ENCODE measurements around the gene TLE7.

TLE7 gene

DNA sequence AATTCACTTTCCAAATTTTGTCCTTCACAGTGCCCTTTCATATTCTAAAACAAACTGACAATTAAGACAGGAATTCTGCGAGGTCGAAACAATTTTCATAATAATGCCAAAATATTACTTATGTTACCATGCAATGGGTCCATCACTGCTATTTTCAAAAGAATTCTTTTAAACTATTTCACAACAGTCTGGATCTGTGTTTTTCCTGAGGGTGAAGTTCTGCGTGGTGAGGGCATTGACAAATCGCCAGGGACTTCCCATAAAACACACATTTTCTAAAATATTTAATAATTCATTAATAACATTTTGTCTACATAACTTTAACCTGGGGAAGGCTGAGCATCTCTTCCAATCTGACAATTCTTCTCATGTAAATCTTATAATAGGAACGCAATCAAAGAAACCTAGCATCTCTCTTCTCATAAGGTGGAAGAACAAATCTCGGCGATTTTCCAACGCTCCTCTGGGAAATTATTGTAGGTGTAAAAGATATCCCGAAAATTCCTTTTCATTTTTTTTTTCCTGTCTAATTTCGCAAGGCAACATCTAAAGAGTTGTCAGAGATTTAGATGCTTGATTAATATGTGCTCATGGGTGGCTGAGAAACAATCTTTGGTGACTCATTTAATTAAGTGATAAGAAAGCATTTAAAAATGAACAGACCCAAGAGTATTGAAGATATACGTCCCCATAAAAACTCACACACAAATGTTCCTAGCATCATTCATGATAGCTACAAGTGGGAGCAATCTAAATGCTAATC lies 41.9 kb downstream of the TLE7 start:
- no peak for TF ChIP-seq POLR2AphosphoS5 (IDR thresholded peaks at IDR 0.05; ENCODE audit: low read depth, low read length)
- TF ChIP-seq TAF1 (IDR thresholded peaks at IDR 0.05; ENCODE audit: low read depth, low read length): no peak
- TF ChIP-seq POU2F2 (IDR thresholded peaks at IDR 0.05; ENCODE audit: low read depth, low read length): no peak
- TF ChIP-seq SPI1 (IDR thresholded peaks at IDR 0.05; ENCODE audit: low read depth, low read length): no peak
- TF ChIP-seq PAX5 (IDR thresholded peaks at IDR 0.05; ENCODE audit: insufficient read depth, low read length, severe bottlenecking): no peak
- no peak for TF ChIP-seq POLR2A (IDR thresholded peaks at IDR 0.05; ENCODE audit: low read depth, low read length)
- FAIRE-seq (no peak), DNase-seq (ENCODE audit: insufficient read length, low spot score) (no peak)

- no peak for TF ChIP-seq POLR2AphosphoS5 (IDR thresholded peaks at IDR 0.05; ENCODE audit: low read depth, low read length)
- no peak for TF ChIP-seq POU2F2 (IDR thresholded peaks at IDR 0.05; ENCODE audit: low read depth, low read length)
- no peak for TF ChIP-seq TAF1 (IDR thresholded peaks at IDR 0.05; ENCODE audit: low read depth, low read length)
- TF ChIP-seq SPI1 (IDR thresholded peaks at IDR 0.05; ENCODE audit: low read depth, low read length): no peak
- TF ChIP-seq PAX5 (IDR thresholded peaks at IDR 0.05; ENCODE audit: insufficient read depth, low read length, severe bottlenecking): no peak
- no peak for TF ChIP-seq POLR2A (IDR thresholded peaks at IDR 0.05; ENCODE audit: low read depth, low read length)
- FAIRE-seq (no peak), DNase-seq (ENCODE audit: insufficient read length, low spot score) (no peak)
Measured at GRCh38 chr16:71396594-71396993, 45.3 kb downstream of the TLE7 start.

- no peak for DNase-seq (ENCODE audit: insufficient read length, low spot score)
- no peak for FAIRE-seq
- TF ChIP-seq TAF1 (IDR thresholded peaks at IDR 0.05; ENCODE audit: low read depth, low read length) (no peak), SPI1 (IDR thresholded peaks at IDR 0.05; ENCODE audit: low read depth, low read length) (no peak), POLR2A (IDR thresholded peaks at IDR 0.05; ENCODE audit: low read depth, low read length) (no peak), POU2F2 (IDR thresholded peaks at IDR 0.05; ENCODE audit: low read depth, low read length) (no peak), POLR2AphosphoS5 (IDR thresholded peaks at IDR 0.05; ENCODE audit: low read depth, low read length) (no peak), PAX5 (IDR thresholded peaks at IDR 0.05; ENCODE audit: insufficient read depth, low read length, severe bottlenecking) (no peak)
Measured at GRCh38 chr16:71389330-71389729, 52.5 kb downstream of the TLE7 start.

DNA sequence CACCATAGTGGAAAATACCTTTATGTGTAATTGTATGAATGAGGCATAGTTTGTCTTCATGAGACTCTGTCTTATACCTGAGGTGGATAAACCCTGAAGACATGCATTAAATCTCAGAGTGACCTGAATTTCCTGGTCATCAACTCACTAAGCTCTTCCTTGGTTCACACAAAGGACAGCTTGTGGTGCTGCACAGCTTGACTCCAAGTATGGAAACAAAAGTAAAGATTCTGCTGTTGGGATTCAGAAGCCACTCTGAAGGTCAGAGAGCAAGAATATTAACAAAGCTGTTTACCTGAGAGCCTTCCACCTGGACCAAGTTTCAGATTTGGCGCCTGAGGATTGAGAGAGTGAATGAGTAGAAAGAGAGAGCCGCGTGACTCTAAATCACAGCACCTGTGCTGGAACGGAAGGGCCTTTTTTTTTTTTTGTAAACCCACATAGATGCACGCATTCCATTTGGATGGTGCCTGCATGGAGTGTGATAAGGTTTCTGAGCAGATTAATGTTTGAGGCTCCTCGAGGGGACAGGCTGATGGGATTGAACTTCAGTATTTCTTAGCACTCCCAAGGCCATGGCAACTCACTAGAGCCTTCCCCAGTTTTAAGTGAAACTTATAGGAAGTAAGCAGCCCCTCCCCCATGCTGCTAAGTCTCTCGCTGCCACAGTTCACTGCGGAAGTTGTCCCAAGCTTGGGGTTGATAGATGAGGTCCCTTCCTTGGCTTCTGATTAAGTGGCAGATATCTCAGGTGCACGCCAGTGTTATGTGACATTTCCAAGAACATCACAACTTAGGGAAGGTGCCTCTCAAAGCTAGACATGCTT lies 54.6 kb downstream of the TLE7 start:
- no peak for FAIRE-seq
- TF ChIP-seq SPI1 (IDR thresholded peaks at IDR 0.05; ENCODE audit: low read depth, low read length) (no peak), POLR2A (IDR thresholded peaks at IDR 0.05; ENCODE audit: low read depth, low read length) (no peak), TAF1 (IDR thresholded peaks at IDR 0.05; ENCODE audit: low read depth, low read length) (no peak), PAX5 (IDR thresholded peaks at IDR 0.05; ENCODE audit: insufficient read depth, low read length, severe bottlenecking) (no peak), POLR2AphosphoS5 (IDR thresholded peaks at IDR 0.05; ENCODE audit: low read depth, low read length) (no peak), POU2F2 (IDR thresholded peaks at IDR 0.05; ENCODE audit: low read depth, low read length) (no peak)
- no peak for DNase-seq (ENCODE audit: insufficient read length, low spot score)

- DNase-seq (ENCODE audit: insufficient read length, low spot score): no peak
- no peak for TF ChIP-seq TAF1 (IDR thresholded peaks at IDR 0.05; ENCODE audit: low read depth, low read length)
- TF ChIP-seq POU2F2 (IDR thresholded peaks at IDR 0.05; ENCODE audit: low read depth, low read length): no peak
- no peak for TF ChIP-seq POLR2AphosphoS5 (IDR thresholded peaks at IDR 0.05; ENCODE audit: low read depth, low read length)
- no peak for TF ChIP-seq PAX5 (IDR thresholded peaks at IDR 0.05; ENCODE audit: insufficient read depth, low read length, severe bottlenecking)
- TF ChIP-seq SPI1 (IDR thresholded peaks at IDR 0.05; ENCODE audit: low read depth, low read length): no peak
- no peak for TF ChIP-seq POLR2A (IDR thresholded peaks at IDR 0.05; ENCODE audit: low read depth, low read length)
- FAIRE-seq: peak; percentile 73
Measured at GRCh38 chr16:71384073-71384724, 57.7 kb downstream of the TLE7 start.

DNA sequence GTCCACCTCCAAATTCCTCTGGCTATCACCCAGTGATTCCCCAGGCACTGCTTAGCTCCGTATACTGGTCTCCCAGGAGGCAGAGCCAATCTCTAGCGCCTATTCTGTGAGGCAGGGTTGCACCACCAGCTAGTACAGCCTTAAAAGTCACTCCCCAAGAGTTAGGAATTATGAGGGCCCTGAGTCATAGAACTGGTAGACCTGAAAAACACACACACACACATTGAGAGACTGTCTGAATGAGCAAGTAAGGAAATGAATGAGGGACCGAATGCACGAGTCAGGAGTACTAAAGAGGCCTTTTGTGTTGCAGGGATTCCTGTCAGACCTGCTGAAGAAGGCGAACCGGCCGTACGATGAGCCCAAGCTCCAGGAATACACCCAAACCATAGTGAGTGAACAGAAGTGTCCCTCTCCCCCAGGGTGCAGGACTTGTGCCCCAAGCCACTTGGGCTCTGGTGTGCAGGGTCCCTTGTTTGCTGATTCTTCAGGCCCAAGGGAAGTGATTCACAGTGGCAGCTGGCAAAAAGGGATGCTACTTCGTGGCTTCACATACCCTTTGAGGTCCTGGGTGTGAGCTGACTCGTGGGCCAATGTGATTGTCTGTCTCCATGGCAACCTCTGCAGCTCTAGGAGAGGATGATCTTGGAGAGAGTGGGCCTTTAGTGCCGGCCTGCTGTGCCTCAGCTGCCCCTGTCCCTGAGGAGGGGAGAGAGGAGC lies 58.6 kb downstream of the TLE7 start:
- FAIRE-seq: no peak
- no peak for DNase-seq (ENCODE audit: insufficient read length, low spot score)
- TF ChIP-seq TAF1 (IDR thresholded peaks at IDR 0.05; ENCODE audit: low read depth, low read length): no peak
- no peak for TF ChIP-seq POLR2AphosphoS5 (IDR thresholded peaks at IDR 0.05; ENCODE audit: low read depth, low read length)
- no peak for TF ChIP-seq PAX5 (IDR thresholded peaks at IDR 0.05; ENCODE audit: insufficient read depth, low read length, severe bottlenecking)
- TF ChIP-seq POU2F2 (IDR thresholded peaks at IDR 0.05; ENCODE audit: low read depth, low read length): no peak
- TF ChIP-seq POLR2A (IDR thresholded peaks at IDR 0.05; ENCODE audit: low read depth, low read length): no peak
- no peak for TF ChIP-seq SPI1 (IDR thresholded peaks at IDR 0.05; ENCODE audit: low read depth, low read length)

- FAIRE-seq (no peak), DNase-seq (ENCODE audit: insufficient read length, low spot score) (no peak)
- TF ChIP-seq PAX5 (IDR thresholded peaks at IDR 0.05; ENCODE audit: insufficient read depth, low read length, severe bottlenecking) (no peak), SPI1 (IDR thresholded peaks at IDR 0.05; ENCODE audit: low read depth, low read length) (no peak), TAF1 (IDR thresholded peaks at IDR 0.05; ENCODE audit: low read depth, low read length) (no peak), POU2F2 (IDR thresholded peaks at IDR 0.05; ENCODE audit: low read depth, low read length) (no peak), POLR2A (IDR thresholded peaks at IDR 0.05; ENCODE audit: low read depth, low read length) (no peak), POLR2AphosphoS5 (IDR thresholded peaks at IDR 0.05; ENCODE audit: low read depth, low read length) (no peak)
Measured at GRCh38 chr16:71380831-71381230, 61.0 kb downstream of the TLE7 start.
